KOPT-K1 (cell line): ENCODE data around the gene SLC45A1.

ENCODE experiments used
- H3K27ac ChIP-seq: fragments of 200-600 bp; sonication (generic); 2 replicates; pipeline ENCODE4 v1.5.1; 2016; ENCODE audit warnings: antibody characterized with exemption, mild to moderate bottlenecking, low read depth, low read length; ENCODE audit not compliant: poor library complexity, severe bottlenecking
- H3K36me3 ChIP-seq: fragments of 200-600 bp; sonication (generic); 2 replicates; pipeline ENCODE4 v1.5.1; 2017; ENCODE audit warnings: antibody characterized with exemption, mild to moderate bottlenecking, low read length, moderate library complexity; ENCODE audit not compliant: insufficient read depth
- H3K9me3 ChIP-seq: fragments of 200-600 bp; sonication (generic); 2 replicates; pipeline ENCODE4 v1.5.1; 2017; ENCODE audit warnings: antibody characterized with exemption, low read length, mild to moderate bottlenecking; ENCODE audit not compliant: insufficient read depth, poor library complexity, severe bottlenecking

The SLC45A1 gene

GRCh38 chr1:8297245-8297644 lies 20.7 kb upstream of the SLC45A1 start:
- no peaks in the 10 kb centered on the region for H3K36me3 ChIP-seq
- H3K27ac ChIP-seq: no peak overlapping the region
- H3K9me3 ChIP-seq: no peaks in the 10 kb centered on the region

DNA sequence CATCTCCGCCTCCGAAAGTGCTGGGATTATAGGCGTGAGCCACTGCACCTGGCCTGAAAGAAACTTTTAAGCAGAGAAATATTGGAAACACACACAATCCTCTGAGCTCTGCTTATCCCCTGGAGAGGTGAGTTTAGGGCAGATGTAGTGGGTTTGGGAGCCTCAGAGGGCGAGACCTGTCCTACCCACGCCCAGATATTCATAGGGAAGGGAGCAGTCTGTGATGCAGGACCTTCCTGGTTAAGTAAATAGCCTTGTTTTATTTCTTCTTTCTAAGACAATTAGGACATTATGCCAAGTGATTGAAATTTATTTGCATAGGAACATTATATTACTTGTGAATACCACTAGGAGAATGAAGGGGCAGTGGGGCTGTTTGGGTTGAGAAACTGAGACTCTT lies 18.0 kb upstream of the SLC45A1 start:
- H3K27ac ChIP-seq: no peak overlapping the region
- H3K9me3 ChIP-seq: no peaks in the 10 kb centered on the region
- H3K36me3 ChIP-seq: no peaks in the 10 kb centered on the region

DNA sequence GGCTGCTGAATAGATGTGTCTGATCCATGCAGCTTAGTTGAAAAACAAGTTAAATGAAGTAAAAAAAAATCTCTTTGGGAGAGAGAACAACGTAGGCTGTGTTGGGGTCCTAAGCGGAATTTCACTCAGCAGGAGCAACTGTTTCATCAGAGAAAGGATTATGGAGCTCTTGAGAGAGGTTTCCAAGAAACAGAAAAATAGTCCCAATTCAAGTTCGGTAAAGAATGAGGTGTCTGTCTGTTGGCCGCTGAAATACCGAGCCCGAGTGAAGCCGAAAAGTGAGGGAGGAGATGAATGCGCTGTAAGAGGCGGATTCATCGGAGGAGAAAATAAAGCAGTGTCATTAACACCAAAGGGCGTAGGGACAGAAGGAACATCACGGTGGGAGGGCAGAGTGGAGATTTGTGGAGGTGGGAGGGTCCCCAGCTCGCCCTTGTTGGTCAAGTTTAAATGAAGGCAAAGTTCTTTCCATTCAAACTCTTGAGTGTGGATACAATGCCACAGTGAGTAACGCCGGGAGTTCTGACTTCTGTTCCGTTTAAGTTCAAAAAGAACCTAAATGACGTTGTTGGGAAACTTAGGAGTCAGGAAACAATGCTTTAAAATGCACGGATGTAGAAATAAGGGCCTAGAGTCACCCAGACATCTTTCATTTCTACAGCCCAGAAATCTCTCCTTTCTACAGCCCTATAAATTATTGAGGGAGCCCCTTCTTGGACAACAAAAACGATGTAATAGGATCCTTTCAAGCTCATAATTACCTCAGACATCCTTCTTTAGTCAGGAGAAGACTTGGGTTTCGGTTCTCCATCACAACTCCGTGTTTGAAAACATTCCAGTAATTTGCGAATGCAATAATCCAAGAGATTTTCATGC lies 15.6 kb upstream of the SLC45A1 start:
- Histone ChIP-seq H3K27ac (no peak overlapping the region), H3K36me3 (no peaks in the 10 kb centered on the region), H3K9me3 (no peaks in the 10 kb centered on the region)

DNA sequence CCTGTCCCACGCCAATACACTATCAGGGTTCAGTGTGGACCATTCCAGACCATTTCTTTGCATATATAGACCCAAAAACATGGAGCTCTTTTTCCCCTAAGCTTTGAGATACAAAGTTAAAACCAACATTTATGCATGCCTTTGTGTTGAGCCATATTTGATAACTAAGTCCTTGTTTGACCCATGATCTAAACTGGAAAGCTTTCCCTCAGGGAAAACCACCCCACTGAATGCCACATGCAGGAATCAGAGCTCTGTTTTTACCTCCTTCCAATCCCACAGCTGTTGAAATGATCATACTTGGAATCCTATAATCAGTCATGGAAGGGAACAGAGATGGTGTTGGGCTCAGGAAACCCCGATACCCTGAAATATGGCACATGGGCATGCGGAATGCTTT lies 14.8 kb upstream of the SLC45A1 start:
- Histone ChIP-seq H3K27ac (no peak overlapping the region), H3K9me3 (no peaks in the 10 kb centered on the region), H3K36me3 (no peaks in the 10 kb centered on the region)

- Histone ChIP-seq H3K9me3 (no peaks in the 10 kb centered on the region), H3K27ac (no peak overlapping the region), H3K36me3 (no peaks in the 10 kb centered on the region)
Observed at GRCh38 chr1:8303876-8304275, 14.0 kb upstream of the SLC45A1 start.

DNA sequence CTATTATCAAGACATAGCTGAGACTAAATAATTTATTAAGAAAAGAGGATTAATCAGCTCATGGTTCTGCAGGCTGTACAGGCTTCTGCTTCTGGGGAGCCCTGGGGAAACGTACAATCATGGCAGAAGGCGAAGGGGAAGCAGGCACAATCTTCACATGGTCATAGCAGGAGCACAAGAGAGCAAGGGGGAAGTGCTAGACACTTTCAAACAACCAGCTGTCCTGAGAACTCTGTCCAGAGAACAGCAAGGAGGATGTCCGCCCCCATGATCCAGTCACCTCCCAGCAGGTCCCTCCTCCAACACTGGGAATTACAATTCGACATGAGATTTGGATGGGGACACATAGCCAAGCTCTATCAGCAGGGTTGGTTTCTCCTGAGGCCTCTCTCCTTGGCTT lies 10.3 kb upstream of the SLC45A1 start:
- no peaks in the 10 kb centered on the region for H3K9me3 ChIP-seq
- H3K27ac ChIP-seq: no peak overlapping the region
- H3K36me3 ChIP-seq: no peaks in the 10 kb centered on the region

- Histone ChIP-seq H3K9me3 (no peaks in the 10 kb centered on the region), H3K36me3 (no peaks in the 10 kb centered on the region), H3K27ac (no peak overlapping the region)
Observed at GRCh38 chr1:8311068-8311718, 6.7 kb upstream of the SLC45A1 start.

- Histone ChIP-seq H3K27ac (no peak overlapping the region), H3K9me3 (no peaks in the 10 kb centered on the region), H3K36me3 (no peaks in the 10 kb centered on the region)
Observed at GRCh38 chr1:8312235-8313218, 5.4 kb upstream of the SLC45A1 start.

DNA sequence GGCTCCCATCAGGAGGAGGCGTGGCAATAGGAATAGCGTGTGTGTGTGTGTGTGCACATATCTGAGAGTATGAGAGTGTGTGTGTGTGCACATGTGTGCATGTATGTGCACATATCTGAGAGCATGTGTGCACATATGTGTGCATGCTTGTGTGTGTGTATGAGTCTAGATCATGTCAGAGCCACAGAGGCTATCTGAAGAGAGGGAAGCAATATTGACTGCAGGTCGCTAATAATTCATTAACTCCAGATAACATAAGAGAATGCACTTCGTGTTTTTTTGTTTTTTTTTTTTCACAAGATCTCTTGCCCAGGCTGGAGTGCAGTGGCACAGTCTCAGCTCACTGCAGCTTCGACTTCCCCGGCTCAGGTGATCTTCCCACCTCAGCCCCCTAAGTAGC lies 4.7 kb upstream of the SLC45A1 start:
- H3K36me3 ChIP-seq: no peaks in the 10 kb centered on the region
- H3K27ac ChIP-seq: no peak overlapping the region
- H3K9me3 ChIP-seq: no peaks in the 10 kb centered on the region

DNA sequence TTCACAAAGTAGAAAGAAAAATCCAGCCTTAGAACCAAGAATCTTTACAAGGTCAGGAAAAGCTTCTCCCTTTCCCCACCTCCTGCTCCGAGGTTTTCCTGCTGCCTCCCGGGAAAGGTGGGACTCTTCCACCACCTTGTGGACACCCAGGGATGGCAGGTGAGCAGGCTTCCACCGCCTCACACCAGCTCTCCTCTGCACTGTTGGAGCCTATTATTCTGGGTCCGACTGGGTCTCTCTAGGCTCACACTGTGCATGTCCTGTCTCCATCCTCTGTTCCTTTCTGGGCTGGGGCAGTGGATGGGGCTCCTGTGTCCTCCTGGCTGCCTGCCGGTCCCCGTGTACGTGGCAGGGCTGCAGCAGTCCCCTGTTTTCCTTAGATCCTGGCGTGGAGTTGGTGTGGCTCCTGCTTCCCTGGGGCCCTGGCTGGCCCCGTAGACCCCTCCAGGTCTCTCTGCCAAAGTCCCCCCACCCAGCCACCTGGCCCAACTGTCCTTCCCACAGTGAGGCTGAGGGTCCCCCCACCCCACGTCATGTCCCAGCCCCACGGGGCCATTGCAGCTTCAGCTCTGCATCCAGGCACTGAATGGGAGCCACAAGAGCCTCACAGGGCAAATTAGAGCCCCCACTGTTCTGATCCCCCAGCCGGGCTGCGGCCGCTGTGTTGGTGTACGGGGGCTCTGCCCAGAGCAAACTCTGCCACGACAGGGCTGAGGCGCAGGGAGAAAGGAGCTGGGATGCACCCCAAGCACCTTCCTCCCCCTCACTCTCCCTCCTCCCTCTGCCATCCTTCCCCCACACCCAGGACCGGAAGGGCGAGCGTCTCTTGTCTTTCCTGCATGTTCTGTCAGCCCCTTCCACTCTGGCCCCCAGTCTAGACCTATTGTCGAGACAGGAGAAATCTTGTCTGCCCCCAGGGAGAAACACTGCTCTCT lies 3.3 kb upstream of the SLC45A1 start:
- no peaks in the 10 kb centered on the region for H3K36me3 ChIP-seq
- no peaks in the 10 kb centered on the region for H3K9me3 ChIP-seq
- H3K27ac ChIP-seq: no peak overlapping the region

GRCh38 chr1:8315573-8316475 lies 2.1 kb upstream of the SLC45A1 start:
- no peaks in the 10 kb centered on the region for H3K36me3 ChIP-seq
- H3K9me3 ChIP-seq: no peaks in the 10 kb centered on the region
- no peak overlapping the region for H3K27ac ChIP-seq

GRCh38 chr1:8318436-8318835 lies 522 bp downstream of the SLC45A1 start:
- Histone ChIP-seq H3K9me3 (no peaks in the 10 kb centered on the region), H3K27ac (no peak overlapping the region), H3K36me3 (no peaks in the 10 kb centered on the region)

- Histone ChIP-seq H3K27ac (no peak overlapping the region), H3K36me3 (no peaks in the 10 kb centered on the region)
Observed at GRCh38 chr1:8321612-8322011, 3.7 kb downstream of the SLC45A1 start.

More at GRCh38 chr1:8321612-8322011, 3.7 kb downstream of the SLC45A1 start:
- no peaks in the 10 kb centered on the region for H3K9me3 ChIP-seq
